K562 (cell line): Measurements from ENCODE around the gene UFL1. TPM values are rescaled to one million over a fixed set of nuclear protein-coding genes. Genes with fewer than 3 reads are reported as not detected.
A peak's percentile ranks its signal among the peaks of the same experiment; 100 is the strongest.

ENCODE experiments used
- ARNT ChIP-seq, 2 experiments: fragments of 450-650 bp; IDR thresholded peaks; 2 replicates each; pipeline ENCODE4 v1.6.1; 2016; ENCODE audit warnings: mild to moderate bottlenecking in 1 of 2
- BRF2 ChIP-seq: IDR thresholded peaks from 3 replicates; pipeline ENCODE4 v1.6.1; 2011; ENCODE audit warnings: borderline replicate concordance, mild to moderate bottlenecking; ENCODE audit not compliant: insufficient read length, insufficient read depth
- CHAMP1 ChIP-seq: fragments of 450-650 bp; IDR thresholded peaks from 2 replicates; pipeline ENCODE4 v1.6.1; 2016; ENCODE audit warnings: mild to moderate bottlenecking
- CHD2 ChIP-seq: IDR thresholded peaks from 2 replicates; pipeline ENCODE4 v1.6.1; 2011; ENCODE audit warnings: low read depth, low read length
- E2F3 ChIP-seq: fragments of 250-450 bp; sonication (Bioruptor Pico); IDR thresholded peaks from 2 replicates; pipeline ENCODE4 v1.4.0; 2020; ENCODE audit warnings: mild to moderate bottlenecking
- ELF4 ChIP-seq: fragments of 450-650 bp; formaldehyde crosslinking; IDR thresholded peaks from 2 replicates; pipeline ENCODE4 v1.4.0; 2022; ENCODE audit warnings: missing genetic modification characterization
- FOSL1 ChIP-seq: fragments of 200-800 bp; sonication (Bioruptor generic); conservative IDR thresholded peaks from 2 replicates; pipeline ENCODE4 v1.6.1; 2016; ENCODE audit warnings: missing genetic modification characterization, missing compliant biosample characterization
- GTF2A2 ChIP-seq: IDR thresholded peaks from 2 replicates; pipeline ENCODE4 v1.6.1; 2016; ENCODE audit warnings: mild to moderate bottlenecking, missing genetic modification characterization, missing compliant biosample characterization
- KLF1 ChIP-seq: fragments of 450-650 bp; IDR thresholded peaks from 2 replicates; pipeline ENCODE4 v1.6.1; 2016; ENCODE audit warnings: missing genetic modification characterization, missing compliant biosample characterization
- PYGO2 ChIP-seq: fragments of 450-650 bp; IDR thresholded peaks from 2 replicates; pipeline ENCODE4 v1.6.1; 2016; ENCODE audit warnings: mild to moderate bottlenecking, missing genetic modification characterization, moderate library complexity, missing compliant biosample characterization
- SMAD4 ChIP-seq: fragments of 250-450 bp; sonication (Bioruptor Pico); conservative IDR thresholded peaks from 2 replicates; pipeline ENCODE4 v1.8.0; 2021; ENCODE audit warnings: inconsistent platforms, mild to moderate bottlenecking, moderate library complexity
- TBL1XR1 ChIP-seq, 2 experiments: IDR thresholded peaks; 2 replicates each; pipeline ENCODE4 v1.6.1; 2012; ENCODE audit warnings: improper control_type of control experiment in 2 of 2, low read length in 2 of 2, mild to moderate bottlenecking in 1 of 2
- TSHZ1 ChIP-seq: fragments of 250-450 bp; sonication (Bioruptor Pico); IDR thresholded peaks from 2 replicates; pipeline ENCODE4 v1.4.0; 2020; ENCODE audit warnings: mild to moderate bottlenecking, moderate library complexity
- U2AF2 ChIP-seq: fragments of 200-400 bp; formaldehyde crosslinking; optimal IDR thresholded peaks from 2 replicates; pipeline ENCODE3; 2017; ENCODE audit warnings: low read depth, mild to moderate bottlenecking, low read length
- ZBTB9 ChIP-seq: fragments of 450-650 bp; formaldehyde crosslinking; IDR thresholded peaks from 2 replicates; pipeline ENCODE4 v1.4.0; 2020; ENCODE audit warnings: mild to moderate bottlenecking, moderate library complexity
- ZNF764 ChIP-seq: fragments of 250-450 bp; sonication (Bioruptor Pico); IDR thresholded peaks from 2 replicates; pipeline ENCODE4 v1.4.0; 2020; ENCODE audit warnings: low read depth, mild to moderate bottlenecking, moderate library complexity
- ZNF785 ChIP-seq: fragments of 250-450 bp; sonication (Bioruptor Pico); IDR thresholded peaks from 2 replicates; pipeline ENCODE4 v1.4.0; 2020; ENCODE audit warnings: mild to moderate bottlenecking
- polyA plus RNA-seq, 8 experiments: library from polyadenylated mRNA; depleted of rRNA in 4 of 8; stranded (reverse) in 5 of 8; unstranded in 3 of 8; fragments of >200 nt; fragmentation: Nextera tagmentation in 2 of 8; fragmentation: Illumina TruSeq in 1 of 8; extraction: Ambion mirVana in 2 of 8; extraction: Trizol in 1 of 8; gene quantifications; 2 replicates each; pipeline versions ENCODE4 v1.2.1 to v1.2.3, GENCODE V29; 2011 to 2014; ENCODE audit warnings: inconsistent platforms in 1 of 8, missing spikeins in 1 of 8
- total RNA-seq, 7 experiments: library from RNA; depleted of rRNA in 6 of 7; stranded (reverse); fragments of >200 nt in 6 of 7; fragmentation: Illumina TruSeq in 2 of 7; extraction: Trizol in 2 of 7; gene quantifications; 2 replicates each; pipeline versions ENCODE4 v1.2.1 to v1.2.3, GENCODE V29; 2011 to 2021; ENCODE audit warnings: low replicate concordance in 1 of 7

The UFL1 gene
- total and polyA plus RNA-seq, 9 of the 15 experiments (the other 6 are each of a cell fraction or from before 2014, with no cell fraction given), result 10.9 to 23.1 (median 18.3) TPM

GRCh38 chr6:96520171-96521115 lies 1.2 kb upstream of the UFL1 start (continued):
- TF ChIP-seq CHAMP1 (no peak), BRF2 (no peak), SMAD4 (CRISPR knock-in tag) (peak; percentile 79), TBL1XR1 (IDR thresholded peaks at IDR 0.05; ENCODE audit: low read length in 2 of 2) (no peak), FOSL1 (tag) (peak; percentile 67), ARNT (IDR thresholded peaks at IDR 0.05) (no peak), ELF4 (CRISPR knock-in tag) (no peak), ZNF785 (CRISPR knock-in tag) (no peak), TSHZ1 (CRISPR knock-in tag) (0 out of 2 replicates have a peak, but pooled peaks have one; percentile 14), ZBTB9 (peak; percentile 85; the same call in 1 of the 2 replicates), KLF1 (no peak), U2AF2 (no peak), ZNF764 (CRISPR knock-in tag) (no peak), GTF2A2 (tag) (0 out of 2 replicates have a peak, but pooled peaks have one; percentile 65), CHD2 (no peak), E2F3 (CRISPR knock-in tag) (no peak), PYGO2 (tag) (peak; percentile 73; the same call in 1 of the 2 replicates)
